Right kidney (tissue), 1 donor: ENCODE data around the gene MYLK4.

Experiments
- DNase-seq: peaks from one replicate; pipeline ENCODE4 v3.0.0-alpha.2; 2016

Gene MYLK4

DNA sequence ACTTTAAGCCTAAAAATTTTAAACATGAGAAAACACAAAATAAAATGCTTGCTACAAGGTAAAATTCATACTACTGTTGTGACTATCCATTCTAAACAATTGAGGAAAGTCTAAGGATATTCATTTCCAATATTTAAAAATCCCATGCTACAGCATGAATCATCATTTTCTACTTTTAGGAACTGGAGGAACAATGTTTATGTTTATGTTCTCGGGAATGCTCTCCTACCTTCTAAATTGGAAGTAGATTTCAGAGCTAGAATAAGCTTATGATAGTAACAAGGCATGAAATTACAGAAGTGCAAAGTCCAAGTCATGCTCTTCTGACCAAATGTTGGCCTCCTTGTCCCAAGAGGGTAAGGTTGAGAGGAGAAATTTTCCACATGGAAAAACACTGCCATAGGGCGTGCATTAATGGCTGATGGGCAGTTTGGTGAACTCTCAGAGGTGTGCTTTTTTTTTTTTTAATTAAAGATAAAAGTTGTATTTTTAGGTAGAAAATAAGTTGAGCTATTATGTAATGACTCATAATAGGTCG lies 6.0 kb upstream of the MYLK4 start:
- no peak for DNase-seq

DNA sequence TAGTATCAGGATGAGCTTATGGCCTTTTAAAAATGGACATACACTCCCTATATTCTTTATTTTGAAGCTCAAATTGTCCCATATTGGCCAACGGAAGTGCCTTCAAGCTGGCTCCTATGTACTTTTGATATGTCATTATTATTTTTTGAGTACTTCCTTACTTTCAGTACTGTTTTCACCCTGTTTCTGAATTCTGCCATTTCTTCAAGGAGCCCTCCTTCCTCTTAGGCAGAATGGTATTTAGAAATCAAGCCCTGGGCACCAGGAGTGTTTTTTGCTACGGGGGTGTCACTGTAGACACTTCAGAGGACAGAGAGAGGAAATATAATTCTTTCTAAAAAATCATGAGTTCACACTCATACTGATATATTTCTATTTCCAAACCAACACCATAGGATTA lies 5.5 kb upstream of the MYLK4 start:
- no peak for DNase-seq

DNA sequence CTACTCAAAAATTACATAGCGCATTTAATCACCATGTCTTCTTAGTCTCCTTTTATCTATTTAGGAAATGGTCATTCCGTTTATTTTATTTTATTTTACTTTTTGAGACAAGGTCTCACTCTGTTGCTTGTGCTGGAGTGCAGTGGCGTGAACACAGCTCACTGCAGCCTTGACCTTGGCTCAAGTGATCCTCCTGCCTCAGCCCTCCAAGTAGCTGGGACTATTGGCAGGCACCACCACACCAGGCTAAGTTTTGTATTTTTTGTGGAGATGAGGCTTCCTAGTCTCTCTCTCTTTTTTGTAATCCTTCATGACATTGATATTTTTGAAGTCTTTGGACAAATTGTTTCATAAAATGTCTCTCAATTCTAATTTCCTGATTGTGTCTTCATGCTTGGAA lies 4.7 kb upstream of the MYLK4 start:
- DNase-seq = no peak

- no peak for DNase-seq
These were observed 4.2 kb upstream of the MYLK4 start for GRCh38 chr6:2754911-2755310.

GRCh38 chr6:2754393-2754792 lies 3.7 kb upstream of the MYLK4 start:
- DNase-seq = no peak

DNA sequence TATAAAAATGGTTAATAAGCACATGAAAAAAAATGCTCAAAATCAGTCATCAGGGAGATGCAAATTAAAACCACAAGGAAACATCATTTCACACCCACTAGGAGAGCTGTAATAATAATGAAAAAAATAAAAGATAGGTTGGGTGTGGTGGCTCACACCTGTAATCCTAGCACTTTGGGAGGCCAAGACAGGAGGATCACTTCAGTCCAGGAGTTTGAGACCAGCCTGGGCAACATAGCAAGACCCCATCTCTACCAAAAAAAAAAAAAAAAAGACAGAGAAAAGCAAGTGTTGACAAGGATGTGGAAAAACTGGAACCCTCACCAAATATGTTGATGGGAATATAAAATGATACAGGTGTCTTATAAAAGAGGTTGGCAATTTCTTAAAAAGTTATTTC lies 3.0 kb upstream of the MYLK4 start:
- no peak for DNase-seq

DNA sequence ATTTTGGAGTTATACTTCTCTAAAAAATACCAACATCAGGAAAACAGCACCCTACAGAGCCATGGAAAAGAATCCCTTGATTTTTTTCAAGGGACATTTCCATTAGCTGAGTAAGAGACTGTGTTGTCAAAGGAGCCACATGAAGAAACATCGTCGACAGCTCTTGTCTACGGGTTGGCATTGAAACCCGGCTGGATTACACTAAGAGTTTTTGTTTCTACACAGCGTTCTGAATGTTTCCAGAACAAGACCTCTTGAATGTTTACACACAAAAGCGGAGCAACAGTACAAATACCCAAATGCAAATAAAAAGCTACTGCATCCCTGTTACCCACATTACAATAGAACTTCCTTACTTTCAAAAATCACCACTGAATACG lies 2.4 kb upstream of the MYLK4 start:
- no peak for DNase-seq

- DNase-seq = no peak
These were observed 1.9 kb upstream of the MYLK4 start for GRCh38 chr6:2752477-2753109.

GRCh38 chr6:2751871-2752270 lies 1.1 kb upstream of the MYLK4 start:
- no peak for DNase-seq

DNA sequence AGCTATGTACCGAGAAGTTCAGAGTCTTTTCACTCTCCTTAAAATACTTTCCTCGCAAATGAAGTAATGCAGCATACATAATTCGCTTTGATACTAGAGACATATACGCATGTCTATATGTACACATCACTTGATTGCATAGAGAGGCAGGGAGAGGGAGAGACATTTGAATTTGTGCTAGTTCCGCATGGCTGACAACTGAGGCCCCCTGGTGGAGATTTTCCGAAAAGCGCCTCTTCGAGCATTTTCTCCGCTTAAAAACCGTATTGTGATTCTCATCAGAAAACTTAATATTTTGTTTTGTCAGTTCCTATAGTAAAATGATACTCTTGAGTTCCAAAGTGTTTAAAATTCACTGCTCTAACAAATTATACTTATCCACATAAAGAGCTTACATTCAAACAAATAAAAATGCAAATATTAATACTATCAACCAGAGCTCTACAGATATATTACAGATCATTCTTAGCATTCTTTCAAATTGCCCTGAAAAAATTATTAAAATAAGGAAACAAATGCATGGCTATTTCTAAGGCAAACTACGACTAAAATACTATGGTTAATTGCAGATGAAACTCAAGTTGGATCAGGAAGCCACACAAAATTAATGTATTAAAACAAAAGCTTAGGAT lies 637 bp downstream of the MYLK4 start:
- DNase-seq = no peak

DNA sequence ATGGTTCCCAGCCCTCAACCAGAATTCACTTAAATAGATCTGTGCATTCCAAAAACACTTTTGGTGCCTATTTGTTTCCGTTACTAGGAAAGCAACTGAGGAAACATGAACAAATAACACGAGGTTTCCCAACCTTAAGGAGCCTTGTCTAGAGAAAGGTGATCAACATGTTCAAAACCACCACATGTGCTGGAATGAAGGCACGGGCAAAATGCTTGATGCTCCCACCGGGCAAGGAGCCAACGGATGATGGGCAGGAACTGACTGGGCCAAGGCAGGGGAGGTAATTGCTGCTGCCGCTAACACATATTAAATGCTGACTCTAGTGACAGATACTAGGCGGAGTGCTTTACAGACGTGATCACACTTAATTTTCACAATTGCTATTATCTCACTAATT lies 2.5 kb downstream of the MYLK4 start:
- DNase-seq = no peak

DNA sequence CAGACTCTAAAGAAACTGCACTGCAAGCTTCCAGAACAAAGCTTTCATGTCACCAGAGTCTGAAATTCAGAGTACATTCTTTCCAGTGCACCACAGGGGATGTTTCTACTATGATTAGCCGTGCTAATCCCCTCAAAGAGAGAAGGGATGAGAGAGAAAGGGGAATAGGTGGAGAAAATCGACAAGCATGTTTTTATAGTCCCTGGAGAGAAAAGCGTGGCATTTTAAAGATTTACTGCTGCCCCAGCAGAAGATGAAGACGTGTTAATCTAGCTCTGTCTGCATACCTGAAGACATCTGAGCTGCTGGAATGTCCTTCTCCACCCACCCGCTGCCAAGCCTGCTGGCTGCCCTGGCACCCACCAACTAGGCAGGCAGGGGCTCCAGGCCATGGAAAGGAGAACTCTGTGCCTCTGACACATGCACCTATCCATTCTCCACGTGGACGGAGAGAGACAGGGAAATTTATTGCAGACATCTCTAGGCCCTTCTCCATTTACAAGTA lies 4.1 kb downstream of the MYLK4 start:
- DNase-seq = no peak

GRCh38 chr6:2745246-2745645 lies 5.5 kb downstream of the MYLK4 start:
- DNase-seq = no peak

DNA sequence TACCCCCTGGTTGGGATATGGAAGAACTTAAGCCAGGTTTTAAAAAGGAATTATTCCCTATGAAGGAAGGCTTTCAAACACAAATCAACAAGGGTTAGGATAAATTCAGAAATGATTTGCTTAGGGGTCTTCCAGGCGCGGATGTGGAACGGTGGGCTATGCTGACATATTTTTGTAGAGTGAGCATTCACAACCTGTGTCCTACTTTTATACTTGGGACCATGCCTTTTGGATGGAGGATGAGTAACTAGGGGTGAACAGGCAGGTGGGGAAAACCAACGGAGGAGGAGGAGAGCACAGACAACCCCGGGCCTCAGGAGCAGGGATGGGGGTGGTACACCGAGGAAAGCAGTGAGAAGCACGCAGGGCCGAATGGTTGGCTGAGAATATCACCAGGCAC lies 5.9 kb downstream of the MYLK4 start:
- DNase-seq = no peak

DNA sequence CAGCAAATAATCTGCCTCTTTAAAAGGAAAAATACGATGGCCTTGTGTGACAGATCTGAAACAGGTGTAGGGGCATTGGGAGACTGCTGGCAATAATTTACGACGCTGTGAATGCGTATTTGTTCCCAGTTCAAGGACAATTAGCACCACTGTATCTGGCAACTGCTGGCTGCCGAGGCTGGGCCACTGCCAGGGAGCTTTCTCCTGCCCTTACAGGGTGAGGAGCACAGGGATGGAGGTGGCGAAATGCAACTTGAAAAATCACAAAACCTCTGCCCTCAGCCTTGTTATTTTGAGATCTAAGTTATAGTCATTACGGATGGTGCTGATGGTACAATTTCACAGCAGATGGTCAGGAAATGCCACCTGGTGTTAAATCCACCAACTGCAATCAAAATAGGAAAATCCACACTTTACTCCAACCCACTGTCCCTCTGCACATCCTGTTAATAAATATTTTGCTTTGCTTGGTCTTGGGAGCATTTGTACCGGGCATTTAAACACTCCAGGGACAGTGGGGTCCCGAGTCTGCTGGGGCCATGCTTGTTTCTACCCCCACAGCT lies 6.4 kb downstream of the MYLK4 start:
- DNase-seq = no peak

- no peak for DNase-seq
These were observed 7.2 kb downstream of the MYLK4 start for GRCh38 chr6:2743280-2744208.

DNA sequence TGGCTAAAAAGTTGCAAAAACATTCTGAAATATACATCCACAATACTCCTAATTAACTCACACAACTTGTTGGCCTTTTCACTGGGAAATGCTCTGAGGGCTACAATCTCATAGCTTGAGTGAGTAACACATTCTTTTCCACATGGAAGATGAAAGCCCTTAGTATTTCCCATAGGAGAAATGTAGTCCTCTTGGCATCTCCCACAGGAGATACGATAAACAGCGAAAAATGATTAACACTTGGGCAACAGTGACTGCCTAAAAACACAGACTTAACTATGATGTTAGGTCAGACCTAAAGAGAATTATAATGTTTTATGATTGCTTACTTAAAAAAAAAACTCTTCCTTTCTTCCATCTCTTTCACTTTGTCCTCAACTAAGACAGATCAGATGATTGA lies 9.0 kb downstream of the MYLK4 start:
- DNase-seq = no peak

GRCh38 chr6:2740581-2740980 lies 10.1 kb downstream of the MYLK4 start:
- DNase-seq = no peak

- no peak for DNase-seq
These were observed 11.4 kb downstream of the MYLK4 start for GRCh38 chr6:2739335-2739734.

- DNase-seq = no peak
These were observed 12.2 kb downstream of the MYLK4 start for GRCh38 chr6:2738373-2738979.

GRCh38 chr6:2737885-2738284 lies 12.8 kb downstream of the MYLK4 start:
- no peak for DNase-seq

- no peak for DNase-seq
These were observed 16.1 kb downstream of the MYLK4 start for GRCh38 chr6:2734488-2735166.
